Measurements from ENCODE around the gene MTSS2.
A peak's percentile ranks its signal among the peaks of the same experiment; 100 is the strongest.

The MTSS2 gene

DNA sequence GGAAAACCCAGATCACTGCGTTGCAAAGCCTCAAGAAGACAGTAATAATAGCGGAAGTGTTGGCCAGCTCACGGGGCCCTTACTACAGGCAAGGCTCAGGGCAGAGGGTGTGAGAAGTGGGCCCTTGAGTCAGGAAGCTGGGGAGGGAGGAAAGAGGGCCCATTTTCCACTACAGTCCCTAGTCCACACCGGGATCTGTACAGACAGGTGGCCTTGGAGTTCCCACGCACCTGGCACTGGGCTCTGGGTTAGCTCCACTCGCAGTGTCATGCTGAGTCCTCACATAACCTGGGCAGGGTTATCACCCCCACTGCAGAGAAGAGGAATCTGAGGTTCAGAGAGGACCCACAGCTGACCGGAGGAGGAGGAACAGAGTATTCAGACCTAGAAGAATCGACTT lies 16.8 kb upstream of the MTSS2 start:
- in situ Hi-C loops (cut with HindIII; ENCODE audit: low pct_unique_long_range_greater_than_20kb, low sequenced_read_pairs) = no loop called here
- no peak for DNase-seq (ENCODE audit: low read depth in 1 of 2, low spot score in 1 of 2)
- no peak for TF ChIP-seq JUND (IDR thresholded peaks at IDR 0.05; ENCODE audit: low read depth)

DNA sequence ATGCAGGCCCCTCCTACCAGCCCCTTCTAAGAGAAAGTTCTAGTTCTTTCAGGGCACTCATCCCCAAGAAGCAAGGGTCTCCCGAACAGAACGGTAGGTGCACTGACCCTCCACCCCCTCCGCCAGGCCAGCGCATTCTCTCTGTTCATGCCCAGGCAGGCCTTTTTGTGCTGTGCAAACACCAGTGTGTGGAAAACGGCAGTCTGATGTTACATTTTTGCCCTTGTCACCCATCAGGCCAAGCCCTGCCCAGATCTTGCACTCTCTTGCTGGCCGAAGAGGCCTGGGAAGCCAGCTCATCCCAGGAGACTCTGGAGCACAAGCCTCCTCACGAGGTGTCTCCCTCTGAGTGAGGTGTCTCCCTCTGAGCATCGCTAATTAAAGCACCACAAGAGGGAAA lies 16.1 kb upstream of the MTSS2 start:
- in situ Hi-C loops (cut with HindIII; ENCODE audit: low pct_unique_long_range_greater_than_20kb, low sequenced_read_pairs) = no loop called here
- DNase-seq (ENCODE audit: low read depth in 1 of 2, low spot score in 1 of 2) = no peak
- no peak for TF ChIP-seq JUND (IDR thresholded peaks at IDR 0.05; ENCODE audit: low read depth)

DNA sequence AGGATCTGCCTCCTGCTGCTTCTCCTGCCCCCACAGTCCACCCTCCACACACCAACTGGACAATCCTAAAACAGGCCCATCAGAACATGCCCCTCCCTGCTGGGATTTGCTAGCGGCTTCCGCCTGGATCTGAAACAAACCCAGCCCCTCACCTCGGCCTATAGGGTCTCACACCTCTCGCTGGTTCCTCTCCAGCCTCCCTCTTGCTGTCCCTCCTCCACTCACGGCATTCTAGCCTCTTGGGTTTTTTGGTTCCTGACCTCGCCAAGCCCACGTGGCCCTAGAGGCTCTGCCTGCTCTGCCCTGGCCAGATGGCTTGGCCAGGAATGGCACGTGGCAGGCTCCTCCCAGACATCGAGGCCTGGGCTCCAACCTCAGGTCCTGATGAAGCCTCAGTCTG lies 15.7 kb upstream of the MTSS2 start:
- DNase-seq (ENCODE audit: low read depth in 1 of 2, low spot score in 1 of 2) = no peak
- in situ Hi-C loops (cut with HindIII; ENCODE audit: low pct_unique_long_range_greater_than_20kb, low sequenced_read_pairs) = no loop called here
- TF ChIP-seq JUND (IDR thresholded peaks at IDR 0.05; ENCODE audit: low read depth) = no peak

DNA sequence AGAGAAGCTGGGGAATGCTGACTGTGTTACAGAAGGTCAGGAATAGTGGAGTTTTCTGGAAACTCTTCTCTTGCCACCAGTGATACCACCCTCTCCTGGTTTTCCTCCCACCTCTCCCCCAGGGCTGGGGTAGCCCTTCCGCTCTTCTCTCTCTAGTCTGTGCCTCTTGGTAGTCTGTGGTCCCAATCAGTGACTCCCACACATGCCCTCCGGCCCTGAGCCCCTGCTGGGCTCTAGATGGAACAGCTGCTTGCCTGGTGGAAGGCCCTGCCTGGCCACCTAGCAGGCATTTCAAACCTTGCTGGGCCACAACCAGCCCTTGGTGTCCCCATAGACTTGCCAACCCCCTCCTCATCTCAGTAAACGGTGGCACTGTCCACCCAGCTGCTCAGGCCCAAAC lies 15.2 kb upstream of the MTSS2 start:
- in situ Hi-C loops (cut with HindIII; ENCODE audit: low pct_unique_long_range_greater_than_20kb, low sequenced_read_pairs) = no loop called here
- TF ChIP-seq JUND (IDR thresholded peaks at IDR 0.05; ENCODE audit: low read depth) = no peak
- no peak for DNase-seq (ENCODE audit: low read depth in 1 of 2, low spot score in 1 of 2)

DNA sequence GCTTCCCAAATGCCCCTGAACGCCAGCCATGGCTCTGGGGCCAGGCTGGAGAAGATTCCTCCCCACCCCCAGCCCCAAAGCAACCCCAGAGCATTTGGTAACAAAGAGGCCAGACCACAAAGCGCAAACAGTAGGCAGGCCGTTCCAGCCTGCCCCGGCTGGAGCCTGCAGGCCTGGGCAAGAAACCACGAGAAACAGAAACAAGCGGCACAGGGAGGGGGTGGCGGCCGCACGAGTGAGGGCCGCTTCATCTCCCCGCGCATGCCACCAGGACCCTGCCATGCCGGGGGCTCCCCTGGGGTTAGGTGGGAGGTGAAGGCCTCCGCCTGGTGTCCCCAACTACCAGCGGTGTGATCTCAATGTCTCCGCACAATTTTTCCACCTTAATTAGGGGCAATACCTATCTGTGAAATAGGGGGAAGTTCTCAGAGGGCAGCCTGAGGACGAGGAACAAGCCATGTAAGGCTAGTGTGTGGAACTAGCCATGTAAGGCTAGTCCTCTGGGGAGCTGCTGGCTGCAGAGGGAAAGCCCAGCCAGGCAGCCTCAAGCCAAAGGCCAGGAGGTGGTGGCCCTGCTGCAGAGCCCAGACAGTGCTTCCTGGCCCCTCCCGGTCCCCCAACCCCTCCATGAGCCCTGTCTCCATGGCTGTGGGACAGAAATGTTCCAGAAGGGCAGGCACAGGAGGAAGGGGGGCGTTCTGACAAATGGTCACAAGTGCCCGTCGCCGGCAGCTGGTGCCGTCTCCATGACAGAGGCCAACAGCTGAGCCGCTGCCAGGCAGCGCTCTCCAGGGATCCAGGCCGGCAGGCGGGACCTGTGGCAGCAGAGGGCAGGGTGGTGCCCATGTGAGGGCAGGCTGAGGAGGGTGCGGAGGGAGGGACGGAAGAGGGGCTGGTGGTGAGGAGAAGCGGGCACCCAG lies 14.5 kb upstream of the MTSS2 start:
- in situ Hi-C loops (cut with HindIII; ENCODE audit: low pct_unique_long_range_greater_than_20kb, low sequenced_read_pairs) = no loop called here
- no peak for TF ChIP-seq JUND (IDR thresholded peaks at IDR 0.05; ENCODE audit: low read depth)
- DNase-seq (ENCODE audit: low read depth in 1 of 2, low spot score in 1 of 2) = no peak

DNA sequence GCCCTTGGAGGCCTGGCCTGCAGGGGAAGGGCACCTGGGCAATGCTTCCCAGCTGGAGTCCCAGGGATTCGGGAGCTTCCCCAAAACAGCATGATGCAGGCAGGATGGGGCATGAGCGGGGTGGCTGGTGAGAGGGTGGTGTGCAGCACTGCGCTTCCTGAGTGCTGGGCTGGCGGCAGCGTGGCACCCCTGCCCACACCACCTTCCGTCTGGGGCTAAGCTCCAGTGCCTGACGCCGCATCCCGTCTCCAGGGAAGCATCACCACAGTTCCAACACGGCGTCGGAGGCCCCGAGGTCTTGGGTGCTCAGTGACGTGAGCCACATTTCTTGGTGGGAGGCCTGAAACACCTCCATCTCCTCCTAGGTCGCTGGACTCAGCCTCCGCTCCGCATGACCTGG lies 13.8 kb upstream of the MTSS2 start:
- TF ChIP-seq JUND (IDR thresholded peaks at IDR 0.05; ENCODE audit: low read depth) = no peak
- no peak for DNase-seq (ENCODE audit: low read depth in 1 of 2, low spot score in 1 of 2)
- in situ Hi-C loops (cut with HindIII; ENCODE audit: low pct_unique_long_range_greater_than_20kb, low sequenced_read_pairs) = no loop called here

DNA sequence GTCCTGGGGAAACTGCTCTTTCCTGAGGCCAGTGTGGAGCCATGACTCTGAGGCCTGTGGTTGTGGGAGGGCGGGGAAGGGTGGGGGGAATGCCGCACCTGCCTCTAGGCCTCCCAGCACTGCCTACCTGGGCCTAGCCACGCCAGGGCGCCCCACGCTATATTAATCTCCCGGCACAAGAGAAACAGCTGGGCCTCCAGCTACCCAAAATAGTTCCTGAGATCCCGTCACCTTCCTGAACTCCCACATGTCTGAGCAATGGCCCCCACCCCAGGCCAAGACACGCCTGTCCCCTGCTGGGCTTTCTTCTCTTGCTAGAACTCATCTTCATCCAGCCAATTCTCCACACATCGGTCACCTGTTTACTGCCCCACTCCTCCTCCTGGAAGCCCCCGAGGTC lies 13.0 kb upstream of the MTSS2 start:
- DNase-seq (ENCODE audit: low read depth in 1 of 2, low spot score in 1 of 2) = no peak
- no peak for TF ChIP-seq JUND (IDR thresholded peaks at IDR 0.05; ENCODE audit: low read depth)
- in situ Hi-C loops (cut with HindIII; ENCODE audit: low pct_unique_long_range_greater_than_20kb, low sequenced_read_pairs) = no loop called here

DNA sequence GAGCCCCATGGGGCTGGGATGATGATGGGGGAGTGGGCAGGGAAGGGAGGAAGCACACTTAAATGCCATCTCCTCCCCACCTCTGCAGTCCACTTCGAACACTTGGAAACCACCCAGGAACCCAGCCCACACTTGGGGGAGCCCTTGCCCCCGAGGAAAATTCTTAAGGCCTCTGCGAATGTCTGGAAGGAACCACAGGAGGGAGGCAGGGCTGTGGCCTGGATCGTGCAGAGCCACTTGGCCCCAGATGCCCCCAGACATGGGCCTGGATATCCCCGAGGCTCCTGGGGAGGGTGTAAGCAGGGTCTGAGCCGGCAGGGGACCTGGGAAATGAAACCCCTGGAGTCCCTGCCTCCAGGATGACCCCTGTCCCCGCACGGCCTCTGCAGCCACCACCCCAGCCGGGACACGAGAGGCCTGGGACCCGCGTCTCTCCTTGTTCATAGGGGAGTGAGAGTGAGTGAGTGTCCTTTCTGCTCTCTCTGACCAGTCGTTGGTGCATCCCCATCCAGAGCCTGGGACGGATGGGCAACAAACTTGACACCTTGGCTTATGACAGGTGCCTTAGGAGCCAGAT lies 11.8 kb upstream of the MTSS2 start:
- DNase-seq (ENCODE audit: low read depth in 1 of 2, low spot score in 1 of 2) = no peak
- in situ Hi-C loops (cut with HindIII; ENCODE audit: low pct_unique_long_range_greater_than_20kb, low sequenced_read_pairs) = no loop called here
- no peak for TF ChIP-seq JUND (IDR thresholded peaks at IDR 0.05; ENCODE audit: low read depth)

DNA sequence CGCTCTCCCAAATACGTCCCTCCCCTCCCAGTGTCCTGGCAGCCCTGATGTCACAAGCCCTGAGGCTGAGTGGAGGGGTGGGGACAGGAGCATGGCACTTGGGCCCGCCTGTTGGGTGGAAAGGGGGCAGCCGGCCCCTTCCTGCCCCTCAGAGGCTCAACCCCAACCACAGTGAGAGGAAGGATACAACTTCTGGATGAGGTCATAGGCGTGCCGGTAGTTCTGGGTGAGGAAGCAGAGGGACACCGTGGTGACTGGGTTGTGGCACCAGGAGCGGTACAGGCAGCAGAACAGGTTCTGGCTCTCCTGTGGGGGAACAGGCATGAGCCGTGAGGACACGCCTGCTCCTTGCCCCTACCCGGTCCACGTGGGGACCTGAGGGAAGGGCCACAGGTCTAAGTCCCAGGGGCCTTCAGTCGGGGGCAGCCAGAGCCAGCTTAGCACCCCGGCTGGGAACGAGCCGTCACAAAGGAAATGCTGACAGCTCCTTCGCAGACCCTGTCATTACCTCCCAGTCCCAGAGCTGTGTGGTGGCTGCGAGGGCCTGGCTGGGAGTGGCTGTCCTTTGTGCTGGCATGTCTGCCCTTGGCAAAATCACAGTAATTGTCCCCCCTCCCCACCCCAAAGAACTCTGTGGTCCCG lies 11.2 kb upstream of the MTSS2 start:
- in situ Hi-C loops (cut with HindIII; ENCODE audit: low pct_unique_long_range_greater_than_20kb, low sequenced_read_pairs) = no loop called here
- TF ChIP-seq JUND (IDR thresholded peaks at IDR 0.05; ENCODE audit: low read depth) = no peak
- DNase-seq (ENCODE audit: low read depth in 1 of 2, low spot score in 1 of 2) = peak; percentile 89 to 91

DNA sequence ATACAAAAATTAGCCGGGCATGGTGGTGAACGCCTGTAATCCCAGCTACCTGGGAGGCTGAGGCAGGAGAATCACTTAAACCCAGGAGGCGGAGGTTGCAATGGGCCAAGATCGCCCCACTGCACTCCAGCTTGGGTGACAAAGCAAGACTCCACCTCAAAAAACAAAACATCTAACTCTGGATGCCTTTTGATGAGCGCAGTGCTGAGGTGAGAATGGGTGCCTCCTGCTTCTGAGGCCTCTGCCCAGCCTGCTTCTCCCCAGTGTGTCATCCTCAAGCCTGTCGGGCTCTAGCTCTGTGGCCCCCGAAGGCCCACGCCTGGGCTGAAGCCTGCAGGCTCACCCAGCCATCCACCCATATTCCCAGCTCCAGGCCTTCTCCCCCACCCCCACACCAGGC lies 10.5 kb upstream of the MTSS2 start:
- TF ChIP-seq JUND (IDR thresholded peaks at IDR 0.05; ENCODE audit: low read depth) = no peak
- no peak for DNase-seq (ENCODE audit: low read depth in 1 of 2, low spot score in 1 of 2)
- in situ Hi-C loops (cut with HindIII; ENCODE audit: low pct_unique_long_range_greater_than_20kb, low sequenced_read_pairs) = no loop called here

DNA sequence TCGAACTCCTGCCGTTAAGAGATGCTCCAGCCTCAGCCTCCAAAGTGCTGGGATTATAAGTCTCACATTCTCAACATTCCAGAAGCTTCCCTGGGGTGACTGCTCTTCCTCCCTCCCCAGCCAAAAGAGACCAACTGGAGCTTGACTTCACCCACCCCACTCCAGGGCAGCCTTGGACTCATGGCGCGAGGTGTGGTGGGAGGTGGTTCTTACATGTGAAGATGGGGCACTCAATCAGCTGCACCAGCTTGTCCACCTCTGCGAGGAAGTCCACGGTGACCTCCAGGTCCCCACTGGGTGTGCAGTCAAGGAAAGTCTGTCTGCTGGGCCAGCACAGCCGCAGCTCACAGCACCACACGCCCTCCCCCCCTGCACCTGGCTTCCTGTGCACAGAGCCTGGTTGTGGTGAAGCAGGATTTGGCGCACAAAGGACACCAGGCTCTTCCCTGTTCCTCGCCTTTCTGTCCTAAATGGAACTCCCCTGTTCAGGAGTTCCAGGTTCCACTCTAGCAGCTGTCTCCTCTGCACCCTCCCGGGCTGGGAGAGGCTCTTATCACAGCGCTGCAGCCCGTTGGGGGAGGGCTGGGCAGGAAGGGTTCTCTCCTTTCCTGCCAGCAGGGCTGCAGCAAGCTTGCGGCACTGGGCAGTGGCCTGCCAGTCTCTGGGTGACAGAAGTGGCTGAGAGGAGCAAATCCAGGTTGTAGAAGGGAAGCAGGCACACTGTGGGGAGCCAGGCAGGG lies 9.6 kb upstream of the MTSS2 start:
- TF ChIP-seq JUND (IDR thresholded peaks at IDR 0.05; ENCODE audit: low read depth) = no peak
- DNase-seq (ENCODE audit: low read depth in 1 of 2, low spot score in 1 of 2) = no peak
- in situ Hi-C loops (cut with HindIII; ENCODE audit: low pct_unique_long_range_greater_than_20kb, low sequenced_read_pairs) = no loop called here

DNA sequence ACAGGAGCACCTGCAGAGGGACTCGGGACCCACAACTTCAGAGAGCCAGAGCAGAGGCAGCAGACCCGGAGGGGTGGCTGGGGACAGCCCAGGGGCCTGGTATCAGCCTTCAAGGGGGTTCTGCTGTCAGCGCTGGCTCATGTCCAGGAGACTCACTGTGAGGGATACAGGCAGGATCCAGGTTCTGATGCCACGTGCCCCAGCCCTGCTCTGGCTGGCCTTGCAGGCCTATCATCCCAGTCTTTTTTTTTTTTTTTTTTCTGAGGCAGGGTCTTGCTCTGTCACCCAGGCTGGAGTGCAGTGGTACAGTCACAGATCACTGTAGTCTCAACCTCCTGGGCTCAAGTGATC lies 9.0 kb upstream of the MTSS2 start:
- DNase-seq (ENCODE audit: low read depth in 1 of 2, low spot score in 1 of 2) = no peak
- in situ Hi-C loops (cut with HindIII; ENCODE audit: low pct_unique_long_range_greater_than_20kb, low sequenced_read_pairs) = no loop called here
- TF ChIP-seq JUND (IDR thresholded peaks at IDR 0.05; ENCODE audit: low read depth) = no peak
